ENCODE results near the gene RRAS2.

DNA sequence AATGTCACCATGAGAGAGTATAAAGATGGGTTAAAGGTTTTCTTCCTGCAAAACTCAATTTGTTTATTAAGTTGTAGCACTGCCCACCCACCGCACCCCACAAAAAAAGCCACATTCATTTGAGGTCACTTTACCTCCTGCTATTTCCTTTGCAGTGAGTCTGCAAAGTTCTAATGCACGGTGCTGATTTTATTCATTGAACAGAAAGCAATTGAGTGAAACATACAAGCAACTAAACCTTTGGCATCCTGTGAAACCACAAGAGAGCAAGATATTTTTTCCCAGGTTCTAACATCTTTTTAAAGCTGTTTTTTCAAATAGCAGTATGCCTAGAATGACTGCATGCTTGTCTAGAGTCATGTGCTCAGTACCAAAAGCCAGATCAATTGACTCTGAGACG, 39.0 kb downstream of the RRAS2 start:
- TF ChIP-seq, protein P1, sequence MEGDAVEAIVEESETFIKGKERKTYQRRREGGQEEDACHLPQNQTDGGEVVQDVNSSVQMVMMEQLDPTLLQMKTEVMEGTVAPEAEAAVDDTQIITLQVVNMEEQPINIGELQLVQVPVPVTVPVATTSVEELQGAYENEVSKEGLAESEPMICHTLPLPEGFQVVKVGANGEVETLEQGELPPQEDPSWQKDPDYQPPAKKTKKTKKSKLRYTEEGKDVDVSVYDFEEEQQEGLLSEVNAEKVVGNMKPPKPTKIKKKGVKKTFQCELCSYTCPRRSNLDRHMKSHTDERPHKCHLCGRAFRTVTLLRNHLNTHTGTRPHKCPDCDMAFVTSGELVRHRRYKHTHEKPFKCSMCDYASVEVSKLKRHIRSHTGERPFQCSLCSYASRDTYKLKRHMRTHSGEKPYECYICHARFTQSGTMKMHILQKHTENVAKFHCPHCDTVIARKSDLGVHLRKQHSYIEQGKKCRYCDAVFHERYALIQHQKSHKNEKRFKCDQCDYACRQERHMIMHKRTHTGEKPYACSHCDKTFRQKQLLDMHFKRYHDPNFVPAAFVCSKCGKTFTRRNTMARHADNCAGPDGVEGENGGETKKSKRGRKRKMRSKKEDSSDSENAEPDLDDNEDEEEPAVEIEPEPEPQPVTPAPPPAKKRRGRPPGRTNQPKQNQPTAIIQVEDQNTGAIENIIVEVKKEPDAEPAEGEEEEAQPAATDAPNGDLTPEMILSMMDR (conservative IDR thresholded peaks at IDR 0.05 in 1 of 2, IDR thresholded peaks at IDR 0.05 in 1 of 2; ENCODE audit: extremely low read depth in 1 of 2, insufficient read depth in 1 of 2, low read depth in 1 of 2, low read length in 2 of 2): no peak
- TF ChIP-seq EZH2 (IDR thresholded peaks at IDR 0.05; ENCODE audit: borderline replicate concordance, low read length): no peak
